Adrenal gland (tissue), 5 donors: ENCODE results near the gene MMP13.

Source experiments
- CTCF ChIP-seq, 6 experiments: fragments of 450-650 bp in 4 of 6; fragments of 200-600 bp in 2 of 6; sonication (generic) in 1 of 6; IDR thresholded peaks; 1 replicate in 5 of 6; 2 replicates in 1 of 6; pipeline versions ENCODE4 v1.5.1 to v1.8.0; 2016 to 2021; ENCODE audit warnings: antibody characterized with exemption in 6 of 6, mild to moderate bottlenecking in 2 of 6, moderate library complexity in 1 of 6
- POLR2A ChIP-seq, 2 donors: fragments of 450-650 bp; IDR thresholded peaks; one replicate each; pipeline ENCODE4 v1.6.1; 2017; ENCODE audit warnings: antibody characterized with exemption in 2 of 2, mild to moderate bottlenecking in 2 of 2, moderate library complexity in 1 of 2
- donor health status: DM: no; HTN: no; CAD: no.

GRCh38 chr11:102928247-102928646, 27.3 kb downstream of the MMP13 start:
- TF ChIP-seq POLR2A (IDR thresholded peaks at IDR 0.05) (no peak), CTCF (IDR thresholded peaks at IDR 0.05) (no peak)
